IMR-90 (cell line): ENCODE data around the gene PCDHGB6.

Experiments used
- BHLHE40 ChIP-seq: fragments of 150-350 bp; IDR thresholded peaks from 2 replicates; pipeline ENCODE4 v1.6.1; 2016; ENCODE audit warnings: mild to moderate bottlenecking, low read depth, low read length
- CEBPB ChIP-seq: IDR thresholded peaks from 2 replicates; pipeline ENCODE4 v1.6.1; 2012; ENCODE audit warnings: low read depth, low read length, improper control_type of control experiment
- MAFK ChIP-seq: IDR thresholded peaks from 2 replicates; pipeline ENCODE4 v1.6.1; 2012; ENCODE audit warnings: low read depth, low read length, improper control_type of control experiment
- MAZ ChIP-seq: IDR thresholded peaks from 2 replicates; pipeline ENCODE4 v1.6.1; 2012; ENCODE audit warnings: low read depth, mild to moderate bottlenecking, low read length, improper control_type of control experiment, moderate library complexity, borderline replicate concordance
- NFE2L2 ChIP-seq: fragments of 150-350 bp; IDR thresholded peaks from 2 replicates; pipeline ENCODE4 v1.6.1; 2016; ENCODE audit warnings: low read depth, mild to moderate bottlenecking, low read length
- POLR2A ChIP-seq: IDR thresholded peaks from 2 replicates; pipeline ENCODE4 v1.6.1; 2012; ENCODE audit warnings: mild to moderate bottlenecking, low read depth, low read length
- RAD21 ChIP-seq: IDR thresholded peaks from 2 replicates; pipeline ENCODE4 v1.6.1; 2012; ENCODE audit warnings: low read length, improper control_type of control experiment
- RCOR1 ChIP-seq: IDR thresholded peaks from 2 replicates; pipeline ENCODE4 v1.6.1; 2012; ENCODE audit warnings: mild to moderate bottlenecking, low read length, improper control_type of control experiment; ENCODE audit not compliant: insufficient replicate concordance
- RFX5 ChIP-seq: IDR thresholded peaks from 2 replicates; pipeline ENCODE4 v1.8.0; 2012; ENCODE audit warnings: low read depth, mild to moderate bottlenecking, low read length, moderate library complexity
- SMC3 ChIP-seq: fragments of 150-350 bp; IDR thresholded peaks from 2 replicates; pipeline ENCODE4 v1.6.1; 2016; ENCODE audit warnings: low read depth, mild to moderate bottlenecking, antibody characterized with exemption, low read length, moderate library complexity
- TF ChIP-seq, protein P1 (sequence below): fragments of 150-350 bp; IDR thresholded peaks from 2 replicates; pipeline ENCODE4 v1.6.1; 2016; ENCODE audit warnings: low read depth, mild to moderate bottlenecking, low read length, moderate library complexity, borderline replicate concordance
- TF ChIP-seq, protein P2 (sequence below): conservative IDR thresholded peaks from 2 replicates; pipeline ENCODE4 v1.5.1; 2012; ENCODE audit warnings: mild to moderate bottlenecking, low read depth, low read length, improper control_type of control experiment
- TF ChIP-seq, protein P3 (sequence below): fragments of 150-350 bp; IDR thresholded peaks from 2 replicates; pipeline ENCODE4 v1.6.1; 2017; ENCODE audit warnings: mild to moderate bottlenecking, antibody characterized with exemption, low read length, low read depth

DNA sequence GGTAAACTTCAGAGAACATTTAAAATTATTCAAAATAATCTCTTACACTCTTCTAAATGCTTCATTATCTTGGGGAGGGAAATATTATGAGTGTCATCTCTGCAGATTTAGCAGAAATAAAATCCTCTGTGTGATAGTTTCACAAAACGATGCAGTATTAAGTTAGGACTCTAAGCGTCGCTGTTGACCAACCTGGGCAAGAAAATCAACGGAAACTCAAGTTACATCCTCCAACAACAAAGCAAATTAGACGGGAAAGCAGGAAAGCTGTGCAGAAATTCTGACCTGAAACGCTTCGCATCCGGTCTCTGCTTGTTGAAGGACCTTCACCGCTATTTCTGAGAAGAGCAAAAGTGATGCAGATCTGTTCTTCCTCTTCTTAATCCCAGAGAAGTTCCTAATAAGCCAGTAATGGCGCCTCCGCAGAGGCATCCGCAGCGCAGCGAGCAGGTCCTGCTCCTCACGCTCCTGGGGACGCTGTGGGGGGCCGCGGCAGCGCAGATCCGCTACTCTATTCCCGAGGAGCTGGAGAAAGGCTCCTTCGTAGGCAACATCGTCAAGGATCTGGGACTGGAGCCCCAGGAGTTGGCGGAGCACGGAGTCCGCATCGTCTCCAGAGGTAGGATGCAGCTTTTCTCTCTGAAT lies 34.0 kb upstream of the PCDHGB6 start, which contains the start of gene PCDHGA6:
- TF ChIP-seq, protein P1, sequence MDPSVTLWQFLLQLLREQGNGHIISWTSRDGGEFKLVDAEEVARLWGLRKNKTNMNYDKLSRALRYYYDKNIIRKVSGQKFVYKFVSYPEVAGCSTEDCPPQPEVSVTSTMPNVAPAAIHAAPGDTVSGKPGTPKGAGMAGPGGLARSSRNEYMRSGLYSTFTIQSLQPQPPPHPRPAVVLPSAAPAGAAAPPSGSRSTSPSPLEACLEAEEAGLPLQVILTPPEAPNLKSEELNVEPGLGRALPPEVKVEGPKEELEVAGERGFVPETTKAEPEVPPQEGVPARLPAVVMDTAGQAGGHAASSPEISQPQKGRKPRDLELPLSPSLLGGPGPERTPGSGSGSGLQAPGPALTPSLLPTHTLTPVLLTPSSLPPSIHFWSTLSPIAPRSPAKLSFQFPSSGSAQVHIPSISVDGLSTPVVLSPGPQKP = no peak
- TF ChIP-seq POLR2A (no peak), CEBPB (no peak), SMC3 (peak; percentile 29; the same call in 1 of the 2 replicates), BHLHE40 (no peak), MAZ (no peak), RCOR1 (no peak), RAD21 (peak; percentile 52), NFE2L2 (no peak), RFX5 (no peak), MAFK (no peak)
- TF ChIP-seq, protein P2, sequence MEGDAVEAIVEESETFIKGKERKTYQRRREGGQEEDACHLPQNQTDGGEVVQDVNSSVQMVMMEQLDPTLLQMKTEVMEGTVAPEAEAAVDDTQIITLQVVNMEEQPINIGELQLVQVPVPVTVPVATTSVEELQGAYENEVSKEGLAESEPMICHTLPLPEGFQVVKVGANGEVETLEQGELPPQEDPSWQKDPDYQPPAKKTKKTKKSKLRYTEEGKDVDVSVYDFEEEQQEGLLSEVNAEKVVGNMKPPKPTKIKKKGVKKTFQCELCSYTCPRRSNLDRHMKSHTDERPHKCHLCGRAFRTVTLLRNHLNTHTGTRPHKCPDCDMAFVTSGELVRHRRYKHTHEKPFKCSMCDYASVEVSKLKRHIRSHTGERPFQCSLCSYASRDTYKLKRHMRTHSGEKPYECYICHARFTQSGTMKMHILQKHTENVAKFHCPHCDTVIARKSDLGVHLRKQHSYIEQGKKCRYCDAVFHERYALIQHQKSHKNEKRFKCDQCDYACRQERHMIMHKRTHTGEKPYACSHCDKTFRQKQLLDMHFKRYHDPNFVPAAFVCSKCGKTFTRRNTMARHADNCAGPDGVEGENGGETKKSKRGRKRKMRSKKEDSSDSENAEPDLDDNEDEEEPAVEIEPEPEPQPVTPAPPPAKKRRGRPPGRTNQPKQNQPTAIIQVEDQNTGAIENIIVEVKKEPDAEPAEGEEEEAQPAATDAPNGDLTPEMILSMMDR = peak; percentile 53
- TF ChIP-seq, protein P3, sequence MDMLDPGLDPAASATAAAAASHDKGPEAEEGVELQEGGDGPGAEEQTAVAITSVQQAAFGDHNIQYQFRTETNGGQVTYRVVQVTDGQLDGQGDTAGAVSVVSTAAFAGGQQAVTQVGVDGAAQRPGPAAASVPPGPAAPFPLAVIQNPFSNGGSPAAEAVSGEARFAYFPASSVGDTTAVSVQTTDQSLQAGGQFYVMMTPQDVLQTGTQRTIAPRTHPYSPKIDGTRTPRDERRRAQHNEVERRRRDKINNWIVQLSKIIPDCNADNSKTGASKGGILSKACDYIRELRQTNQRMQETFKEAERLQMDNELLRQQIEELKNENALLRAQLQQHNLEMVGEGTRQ = no peak
